Measurements from ENCODE around the gene ATF3. TPM values are rescaled to one million over a fixed set of nuclear protein-coding genes. Genes with fewer than 3 reads are reported as not detected.

The ATF3 gene
- total and polyA plus RNA-seq, 8 donors = 8.3 to 28.8 (median 20.4) TPM

GRCh38 chr1:212620293-212620692 is 11.7 kb downstream of the ATF3 start:
- H3K36me3 ChIP-seq = peaks cover 3 to 49% (median 10%) of the 10 kb centered on the region in 3 donors

GRCh38 chr1:212621043-212621948 is 12.7 kb downstream of the ATF3 start:
- no peaks in the 10 kb centered on the region for H3K27me3 ChIP-seq
- intact Hi-C loops (cut with DNase I) = loop anchor here in 2 of 3 donors (10.0 kb wide), 2 partner anchors 136 to 146 kb away; no protein-coding TSS in a partner anchor
- H3K4me1 ChIP-seq = no peaks in the 10 kb centered on the region
- TF ChIP-seq, protein P1, sequence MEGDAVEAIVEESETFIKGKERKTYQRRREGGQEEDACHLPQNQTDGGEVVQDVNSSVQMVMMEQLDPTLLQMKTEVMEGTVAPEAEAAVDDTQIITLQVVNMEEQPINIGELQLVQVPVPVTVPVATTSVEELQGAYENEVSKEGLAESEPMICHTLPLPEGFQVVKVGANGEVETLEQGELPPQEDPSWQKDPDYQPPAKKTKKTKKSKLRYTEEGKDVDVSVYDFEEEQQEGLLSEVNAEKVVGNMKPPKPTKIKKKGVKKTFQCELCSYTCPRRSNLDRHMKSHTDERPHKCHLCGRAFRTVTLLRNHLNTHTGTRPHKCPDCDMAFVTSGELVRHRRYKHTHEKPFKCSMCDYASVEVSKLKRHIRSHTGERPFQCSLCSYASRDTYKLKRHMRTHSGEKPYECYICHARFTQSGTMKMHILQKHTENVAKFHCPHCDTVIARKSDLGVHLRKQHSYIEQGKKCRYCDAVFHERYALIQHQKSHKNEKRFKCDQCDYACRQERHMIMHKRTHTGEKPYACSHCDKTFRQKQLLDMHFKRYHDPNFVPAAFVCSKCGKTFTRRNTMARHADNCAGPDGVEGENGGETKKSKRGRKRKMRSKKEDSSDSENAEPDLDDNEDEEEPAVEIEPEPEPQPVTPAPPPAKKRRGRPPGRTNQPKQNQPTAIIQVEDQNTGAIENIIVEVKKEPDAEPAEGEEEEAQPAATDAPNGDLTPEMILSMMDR (IDR thresholded peaks at IDR 0.05) = no peak
- no peak for DNase-seq
- H3K36me3 ChIP-seq = peaks cover 3 to 39% (median 8%) of the 10 kb centered on the region in 3 donors
- FAIRE-seq = no peak
- WGBS, 2 donors = 87% methylated on average over 10 of the region's 10 CpGs
- no peak overlapping the region for H3K27ac ChIP-seq
- H3K9me3 ChIP-seq = no peaks in the 10 kb centered on the region
- no peak overlapping the region for H3K4me3 ChIP-seq
- no peak for ATAC-seq

More at GRCh38 chr1:212620293-212620692, 11.7 kb downstream of the ATF3 start:
- H3K4me3 ChIP-seq = no peak overlapping the region
- TF ChIP-seq, protein P1 (IDR thresholded peaks at IDR 0.05) = no peak
- no peaks in the 10 kb centered on the region for H3K4me1 ChIP-seq
- 92 to 96% methylated on average over 1 of the region's 1 CpG for WGBS, 2 donors
- no peaks in the 10 kb centered on the region for H3K27me3 ChIP-seq
- H3K27ac ChIP-seq = no peak overlapping the region
- no peaks in the 10 kb centered on the region for H3K9me3 ChIP-seq
- ATAC-seq (no peak), FAIRE-seq (no peak), DNase-seq (no peak)
- intact Hi-C loops (cut with DNase I) = loop anchor here in 2 of 3 donors (10.0 kb wide), 2 partner anchors 135 to 145 kb away; no protein-coding TSS in a partner anchor

DNA sequence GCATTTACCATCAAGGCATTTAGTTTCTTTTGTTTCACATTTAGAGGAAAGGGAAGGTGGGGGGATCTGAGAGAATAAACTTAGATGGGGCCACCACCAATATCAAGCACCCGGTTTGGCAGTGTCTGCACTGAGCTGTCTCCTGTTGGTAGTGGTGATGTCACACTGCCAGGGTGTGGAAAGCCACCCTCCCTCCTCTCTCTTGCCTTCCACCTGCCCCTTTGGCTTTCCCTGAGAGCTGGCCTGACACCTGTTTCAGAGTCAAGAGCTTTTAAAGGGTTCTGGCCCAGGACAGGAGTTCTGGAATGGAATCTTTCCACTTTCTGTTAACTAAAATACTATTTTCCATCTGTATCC is 13.4 kb downstream of the ATF3 start:
- no peak for FAIRE-seq
- Histone ChIP-seq H3K9me3 (no peaks in the 10 kb centered on the region), H3K27me3 (no peaks in the 10 kb centered on the region), H3K27ac (no peak overlapping the region), H3K4me1 (no peaks in the 10 kb centered on the region), H3K4me3 (no peak overlapping the region), H3K36me3 (peaks cover 3 to 33% (median 4%) of the 10 kb centered on the region in 3 donors)
- intact Hi-C loops (cut with DNase I) = loop anchor here in 2 of 3 donors (10.0 kb wide), 2 partner anchors 137 to 147 kb away; no protein-coding TSS in a partner anchor
- ATAC-seq = peak in 2 of 4 donors; percentile 20 to 44
- WGBS, 2 donors = 59 to 60% methylated on average over 1 of the region's 1 CpG
- DNase-seq = no peak
- TF ChIP-seq, protein P1 (IDR thresholded peaks at IDR 0.05) = no peak

GRCh38 chr1:212622467-212622866 is 13.9 kb downstream of the ATF3 start:
- no peak overlapping the region for H3K27ac ChIP-seq
- no peak for ATAC-seq
- FAIRE-seq = no peak
- TF ChIP-seq, protein P1 (IDR thresholded peaks at IDR 0.05) = no peak
- no peak for DNase-seq
- WGBS, 2 donors = 92% methylated on average over 3 of the region's 3 CpGs
- intact Hi-C loops (cut with DNase I) = loop anchor here in 2 of 3 donors (10.0 kb wide), 2 partner anchors 138 to 148 kb away; no protein-coding TSS in a partner anchor
- no peak overlapping the region for H3K4me3 ChIP-seq
- no peaks in the 10 kb centered on the region for H3K9me3 ChIP-seq
- peaks cover 3 to 28% (median 4%) of the 10 kb centered on the region in 3 donors for H3K36me3 ChIP-seq
- no peaks in the 10 kb centered on the region for H3K4me1 ChIP-seq
- H3K27me3 ChIP-seq = no peaks in the 10 kb centered on the region

Measured in pancreas (tissue), 10 donors.